ENCODE measurements around the gene GUCY1A2.
"Not testable (repeated sequence)": the region's sequence is repeated elsewhere in the genome, so short reads cannot be mapped to it uniquely, and the experiment has no call there.

Gene GUCY1A2

DNA sequence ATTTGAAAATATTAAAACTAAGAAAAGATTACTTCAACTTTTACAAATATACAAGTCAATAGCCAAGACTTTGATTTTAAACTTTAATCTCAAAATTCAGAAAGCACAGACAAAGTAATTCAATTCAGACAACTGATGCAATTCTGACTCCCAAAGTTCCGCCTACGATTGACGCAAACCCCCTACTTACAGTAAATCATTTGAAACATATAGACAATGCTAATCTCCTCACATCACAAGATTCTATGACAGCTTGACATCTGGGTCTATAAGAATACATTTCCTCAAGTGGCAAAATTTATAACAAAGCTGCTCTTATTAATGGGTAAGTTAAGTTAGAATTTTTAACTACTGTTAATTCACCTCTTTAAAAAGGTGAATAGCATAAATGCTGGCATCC lies 75.2 kb downstream of the GUCY1A2 start:
- no peak for DNase-seq (ENCODE audit: low read depth in 2 of 2)

DNA sequence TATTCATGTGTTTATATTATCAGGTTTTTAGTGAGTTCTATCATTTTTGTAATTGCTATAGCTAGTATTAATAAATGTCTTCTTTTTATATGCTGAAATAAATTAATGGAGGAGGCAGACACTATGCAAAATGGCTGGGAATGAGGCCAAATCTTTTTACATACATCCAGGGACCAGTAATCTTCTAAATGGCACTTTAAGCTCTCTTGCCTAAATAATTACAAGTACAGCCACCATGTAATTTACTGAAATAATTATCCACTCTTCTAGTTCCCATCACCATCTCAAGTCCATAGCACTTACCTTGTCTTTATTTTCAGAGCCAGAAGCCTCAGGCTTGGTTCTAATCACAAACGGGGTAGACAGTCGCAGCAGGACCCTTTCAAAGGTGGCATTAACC lies 79.1 kb downstream of the GUCY1A2 start:
- no peak for DNase-seq (ENCODE audit: low read depth in 2 of 2)

DNA sequence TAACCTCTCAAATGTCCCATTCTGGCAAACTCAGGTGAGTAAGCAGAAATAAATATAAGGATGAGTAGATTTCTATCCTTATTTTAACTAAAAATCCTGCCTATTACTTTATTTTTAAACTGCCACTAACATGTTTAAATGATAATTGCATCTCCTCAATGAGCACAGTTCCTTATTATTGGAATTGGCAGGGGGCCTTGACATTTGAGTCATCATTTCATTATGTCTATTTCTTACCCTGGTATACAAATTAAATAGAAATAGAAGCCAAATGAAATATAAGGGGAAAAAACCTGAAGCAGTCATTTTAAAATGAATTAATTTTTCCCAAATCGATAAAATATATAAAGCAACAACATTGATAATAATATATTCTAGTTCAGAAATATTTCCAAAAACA lies 81.2 kb downstream of the GUCY1A2 start:
- DNase-seq (ENCODE audit: low read depth in 2 of 2) = no peak

DNA sequence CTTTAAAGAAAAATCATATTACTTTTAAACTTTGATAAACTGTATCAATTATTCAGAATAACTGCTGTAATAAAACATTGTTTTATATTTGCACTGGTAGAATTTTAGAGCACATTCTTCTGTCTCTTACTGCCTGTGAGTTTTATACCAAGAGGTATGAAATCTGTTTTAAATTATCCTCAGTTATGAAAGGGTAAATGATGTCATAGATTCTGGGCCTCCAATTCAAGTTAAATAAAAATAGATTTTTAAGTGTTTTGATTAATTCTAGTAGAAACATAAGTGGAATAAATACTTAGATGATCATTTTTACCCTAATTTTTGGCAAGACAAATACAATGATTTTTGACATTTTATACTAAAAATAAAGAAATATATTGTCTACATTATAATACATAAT lies 93.0 kb downstream of the GUCY1A2 start:
- DNase-seq (ENCODE audit: low read depth in 2 of 2) = no peak

DNA sequence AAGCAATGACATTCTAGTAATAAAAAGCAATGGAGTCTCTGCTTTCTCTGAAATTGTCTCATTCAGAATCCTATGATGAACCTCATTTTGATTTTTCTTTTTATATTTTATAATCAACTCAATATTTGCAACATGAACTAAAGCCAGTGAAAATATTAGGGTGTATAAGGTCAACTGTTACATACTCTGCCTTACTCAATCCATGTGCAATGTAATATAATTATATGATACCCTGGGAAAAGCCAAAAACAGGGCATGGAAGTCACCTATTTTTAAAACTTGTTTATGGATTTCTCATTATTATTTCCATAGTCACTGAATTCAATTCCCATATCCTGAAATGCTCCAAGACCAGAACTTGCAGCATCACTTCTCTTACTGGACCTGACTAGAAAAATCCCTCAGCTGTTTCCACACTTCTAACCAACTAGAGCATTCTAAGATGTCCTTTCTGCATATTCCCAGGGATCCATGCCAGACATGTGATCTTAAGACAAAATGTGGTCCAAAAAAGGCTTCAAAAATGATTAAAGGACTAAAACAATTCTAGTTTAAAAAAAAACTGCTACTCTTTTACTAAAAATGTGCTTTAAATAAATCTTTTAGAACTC lies 97.3 kb downstream of the GUCY1A2 start:
- DNase-seq (ENCODE audit: low read depth in 2 of 2) = no peak

DNA sequence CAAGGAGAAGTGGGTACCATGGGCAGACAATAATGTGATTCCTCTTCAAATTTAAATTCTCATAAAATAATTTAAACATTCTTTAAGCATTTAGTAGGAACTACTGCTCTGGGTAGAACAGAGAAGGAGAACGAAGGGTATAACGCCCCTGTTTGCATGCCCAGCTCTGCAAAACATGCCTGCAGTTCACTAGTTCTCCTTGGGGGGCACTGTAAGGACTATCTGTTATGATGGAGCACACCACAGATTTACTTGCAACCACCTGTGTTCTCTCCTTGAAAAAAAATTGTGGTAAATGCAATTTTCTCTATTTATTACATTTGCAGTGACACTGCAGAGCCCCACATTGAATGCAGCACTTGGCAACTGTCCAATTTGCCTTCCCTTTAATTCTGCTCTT lies 100.3 kb downstream of the GUCY1A2 start:
- DNase-seq (ENCODE audit: low read depth in 2 of 2) = no peak

DNA sequence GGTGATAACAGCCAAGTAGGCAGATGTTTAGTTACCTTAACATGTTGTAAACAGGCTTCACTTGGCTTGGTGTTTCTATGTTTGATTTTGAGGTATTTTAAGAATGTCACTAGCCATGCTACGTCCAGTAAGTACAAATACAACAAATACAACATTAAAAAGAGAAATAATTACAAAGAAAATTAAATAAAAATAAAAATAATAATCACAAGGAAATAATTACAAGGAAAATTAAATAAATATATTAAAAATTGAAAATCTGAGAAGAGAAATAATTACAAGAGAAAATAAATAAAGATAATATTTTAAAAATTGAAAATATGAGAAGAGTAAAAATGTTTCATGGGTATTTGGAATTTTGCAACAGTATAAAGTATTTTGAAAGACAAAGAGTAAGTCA lies 103.9 kb downstream of the GUCY1A2 start:
- no peak for DNase-seq (ENCODE audit: low read depth in 2 of 2)

DNA sequence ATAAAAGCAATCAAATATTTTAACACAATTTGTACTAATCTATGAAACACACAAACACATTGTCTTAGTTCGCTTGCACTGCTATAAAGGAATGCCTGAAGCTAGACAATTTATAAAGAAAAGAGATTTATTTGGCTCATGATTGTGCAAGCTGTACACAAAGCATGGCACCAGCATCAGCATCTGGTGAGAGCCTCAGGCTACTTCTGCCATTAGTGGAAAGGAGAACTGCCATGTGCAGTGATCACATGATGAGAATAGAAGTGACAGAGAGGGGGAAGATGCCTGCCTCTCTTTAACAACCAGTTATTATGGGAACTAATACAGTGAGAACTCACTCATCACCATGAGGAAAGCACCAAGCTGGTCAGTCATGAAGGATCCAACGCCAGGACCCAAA lies 105.1 kb downstream of the GUCY1A2 start:
- DNase-seq (ENCODE audit: low read depth in 2 of 2) = no peak

DNA sequence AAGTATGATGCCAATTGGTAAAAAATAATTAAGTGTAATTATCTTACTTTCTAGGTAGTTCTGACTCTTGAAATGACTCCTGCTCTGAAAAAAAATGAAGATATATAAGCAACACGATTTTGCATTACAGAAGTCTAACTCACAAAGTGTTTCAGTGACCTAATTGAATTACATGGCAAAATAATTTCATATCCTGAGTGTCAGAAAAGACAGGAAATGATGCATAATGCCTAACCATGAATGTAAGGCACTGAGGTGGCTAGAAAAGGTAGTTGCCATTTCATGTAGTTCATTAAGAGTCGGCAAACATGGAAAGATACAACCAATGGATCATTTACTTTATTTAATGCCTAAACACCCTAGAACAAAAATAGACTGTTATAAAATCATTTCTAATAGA lies 113.5 kb downstream of the GUCY1A2 start:
- no peak for DNase-seq (ENCODE audit: low read depth in 2 of 2)

DNA sequence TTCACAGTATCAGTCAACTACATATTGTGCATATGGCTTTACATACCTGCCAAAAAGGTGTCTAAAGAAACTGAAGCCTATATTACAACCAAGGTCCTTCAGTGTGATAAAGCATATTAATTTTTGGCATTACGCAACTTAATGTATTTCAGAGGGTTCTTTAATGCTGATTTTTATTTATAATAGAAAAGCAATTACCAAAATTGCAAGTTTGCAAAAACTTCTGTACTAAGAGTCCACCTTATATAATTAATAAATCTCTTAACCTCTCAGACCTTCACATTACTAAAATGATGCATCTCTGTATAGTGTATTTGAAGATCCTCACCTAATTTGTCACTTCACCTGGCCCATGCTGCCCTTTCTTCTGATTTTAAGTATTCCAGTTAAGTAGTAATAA lies 128.6 kb downstream of the GUCY1A2 start:
- no peak for DNase-seq (ENCODE audit: low read depth in 2 of 2)

DNA sequence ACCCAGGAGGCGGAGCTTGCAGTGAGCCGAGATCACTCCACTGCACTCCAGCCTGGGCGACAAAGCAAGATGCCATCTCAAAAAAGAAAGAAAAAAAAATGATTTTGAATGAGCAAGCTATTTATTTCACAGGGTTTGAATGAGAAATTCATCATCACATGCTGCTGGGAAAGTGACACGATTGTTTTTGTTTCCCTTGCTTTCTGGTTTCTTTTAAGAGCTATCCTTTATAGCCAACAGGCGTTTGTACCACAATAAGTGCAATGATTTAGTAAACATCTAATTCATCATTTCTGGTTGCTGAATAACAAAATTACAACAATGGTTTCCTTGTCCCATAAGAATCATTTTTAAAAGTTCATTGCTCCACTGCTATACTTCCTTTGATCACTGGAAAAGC lies 129.9 kb downstream of the GUCY1A2 start:
- DNase-seq (ENCODE audit: low read depth in 2 of 2) = no peak

DNA sequence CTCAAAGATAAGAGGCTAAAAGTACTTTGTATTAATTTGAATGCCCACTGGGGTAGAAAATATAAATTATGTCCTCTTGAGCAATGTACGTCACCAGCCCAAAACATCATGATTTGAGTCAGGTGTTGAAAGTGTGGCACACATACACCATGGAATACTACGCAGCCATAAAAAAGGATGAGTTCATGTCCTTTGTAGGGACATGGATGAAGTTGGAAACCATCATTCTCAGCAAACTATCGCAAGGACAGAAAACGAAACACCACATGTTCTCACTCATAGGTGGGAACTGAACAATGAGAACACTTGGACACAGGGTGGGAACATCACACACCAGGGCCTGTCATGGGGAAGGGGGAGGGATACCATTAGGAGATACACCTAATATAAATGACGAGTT lies 134.6 kb downstream of the GUCY1A2 start:
- DNase-seq (ENCODE audit: low read depth in 2 of 2) = not testable (repeated sequence)

DNA sequence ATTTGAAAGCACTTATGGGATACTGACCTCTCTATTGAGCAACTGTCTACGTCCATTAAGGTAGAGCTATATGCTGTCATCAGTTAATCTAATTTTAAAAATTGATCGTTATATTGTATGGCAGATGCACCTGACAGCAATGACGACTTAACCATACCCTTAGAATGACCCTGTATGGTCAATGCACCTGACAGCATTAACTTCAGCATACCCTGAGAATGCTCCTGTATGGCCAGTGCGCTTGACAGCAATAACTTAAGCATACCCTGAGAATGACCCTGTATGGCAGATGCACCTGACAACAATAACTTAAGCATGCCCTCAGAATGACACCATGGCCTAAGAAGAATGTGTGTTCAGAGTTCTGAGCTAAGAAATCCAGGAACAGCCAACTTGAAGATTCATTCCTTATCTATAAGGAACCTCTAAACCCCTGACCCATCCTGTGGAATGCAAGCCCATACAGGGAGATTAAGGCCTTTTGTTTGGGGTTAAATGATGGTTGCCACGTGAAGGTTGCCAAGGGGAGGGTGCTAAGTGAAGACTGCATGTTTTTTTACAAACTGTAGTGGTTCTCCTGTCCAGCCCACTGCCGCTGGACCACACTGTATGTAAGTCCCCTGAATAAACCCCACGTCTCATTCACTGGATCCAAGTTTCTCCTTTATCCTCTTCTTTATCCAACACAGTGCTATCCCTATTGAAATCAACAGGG lies 138.3 kb downstream of the GUCY1A2 start:
- DNase-seq (ENCODE audit: low read depth in 2 of 2) = no peak

DNA sequence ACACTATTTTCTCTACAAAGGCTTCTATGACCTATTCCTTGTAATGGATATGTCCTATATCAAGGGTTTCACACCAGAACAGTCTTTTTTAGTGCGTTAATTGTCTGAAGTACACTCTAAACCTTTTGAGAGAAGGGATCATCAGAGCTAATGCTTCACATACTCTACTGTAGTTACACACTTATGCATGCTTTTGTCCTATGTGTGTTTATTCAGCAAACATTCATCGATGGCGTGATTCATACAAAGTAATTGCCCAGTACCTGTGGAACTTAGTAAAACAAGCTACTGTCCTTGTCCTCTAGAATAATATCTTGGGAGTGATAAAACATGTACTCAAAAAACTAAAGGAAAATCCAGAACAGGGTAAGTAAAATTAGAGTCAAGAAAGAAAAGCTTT lies 139.2 kb downstream of the GUCY1A2 start:
- DNase-seq (ENCODE audit: low read depth in 2 of 2) = no peak

DNA sequence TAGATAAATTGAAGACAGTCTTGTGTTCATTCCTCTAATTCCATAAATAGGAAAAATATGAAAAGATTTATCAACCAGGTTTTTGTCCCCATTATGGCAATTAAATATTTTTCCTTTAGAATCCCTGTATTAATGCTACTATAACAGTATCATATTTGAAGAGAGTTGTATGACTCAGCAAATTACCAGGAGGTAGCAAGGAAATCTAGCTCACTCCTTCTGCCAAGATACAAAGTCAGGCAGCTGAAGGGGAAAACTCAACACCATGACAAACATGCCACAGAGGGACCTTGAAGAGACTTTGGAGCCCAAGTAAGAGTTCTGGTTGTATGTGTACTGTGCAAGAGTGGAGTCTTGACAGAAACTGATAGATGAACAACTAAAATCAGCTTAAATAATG lies 143.3 kb downstream of the GUCY1A2 start:
- DNase-seq (ENCODE audit: low read depth in 2 of 2) = no peak

DNA sequence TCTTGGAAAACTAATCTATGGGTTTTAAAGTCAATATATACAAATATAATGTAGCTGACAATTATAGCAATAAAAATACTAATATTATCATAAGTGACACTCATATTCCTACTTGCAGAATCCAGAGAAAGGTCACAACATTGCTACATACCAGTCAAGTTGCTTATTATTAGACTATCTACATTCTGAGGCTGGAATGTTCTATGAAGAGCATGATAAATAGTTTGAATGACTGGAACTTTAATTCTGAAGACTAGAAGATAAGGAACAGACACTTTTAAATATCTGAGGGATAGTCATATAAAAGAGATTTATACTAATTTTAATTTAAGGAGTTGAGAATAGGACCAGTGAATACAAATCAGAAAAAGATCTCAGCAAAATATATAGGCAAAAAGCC lies 146.0 kb downstream of the GUCY1A2 start:
- no peak for DNase-seq (ENCODE audit: low read depth in 2 of 2)

DNA sequence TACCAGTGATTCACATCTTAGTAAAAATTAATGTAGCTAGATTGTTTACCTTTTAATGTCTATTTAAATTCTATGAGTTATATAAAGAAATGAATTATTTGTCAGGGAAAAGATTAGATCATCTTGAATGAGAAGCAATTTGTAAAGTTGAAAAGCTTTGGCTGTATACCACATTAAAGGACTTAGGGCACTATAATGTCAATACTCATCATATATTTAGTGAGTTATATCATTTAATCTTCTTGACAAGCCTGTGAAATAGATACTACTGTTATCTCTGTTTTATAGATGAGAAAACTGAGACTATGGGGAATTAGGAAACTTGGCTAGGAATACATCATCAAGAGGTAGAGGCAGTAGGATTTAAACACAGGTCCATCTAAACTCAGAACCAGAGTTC lies 160.1 kb downstream of the GUCY1A2 start:
- DNase-seq (ENCODE audit: low read depth in 2 of 2) = no peak

DNA sequence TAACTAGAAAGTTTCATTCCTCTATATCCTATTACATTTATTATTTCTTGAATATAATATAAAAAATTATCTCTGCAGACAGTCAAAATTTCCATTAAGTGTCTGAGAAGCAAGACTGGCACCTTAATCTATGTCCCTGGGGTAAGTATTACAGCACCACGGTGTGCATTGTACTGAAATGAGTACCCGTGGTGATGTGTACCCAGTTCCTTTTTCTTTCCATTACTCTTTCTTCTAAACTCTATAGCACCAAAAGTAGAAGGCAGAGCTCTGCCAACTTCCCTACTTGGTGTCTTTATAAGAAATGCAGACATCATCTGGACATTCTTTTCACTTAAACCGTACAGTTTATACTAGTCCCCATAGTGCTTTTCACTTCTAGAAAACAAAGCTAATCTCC lies 161.7 kb downstream of the GUCY1A2 start:
- no peak for DNase-seq (ENCODE audit: low read depth in 2 of 2)

DNA sequence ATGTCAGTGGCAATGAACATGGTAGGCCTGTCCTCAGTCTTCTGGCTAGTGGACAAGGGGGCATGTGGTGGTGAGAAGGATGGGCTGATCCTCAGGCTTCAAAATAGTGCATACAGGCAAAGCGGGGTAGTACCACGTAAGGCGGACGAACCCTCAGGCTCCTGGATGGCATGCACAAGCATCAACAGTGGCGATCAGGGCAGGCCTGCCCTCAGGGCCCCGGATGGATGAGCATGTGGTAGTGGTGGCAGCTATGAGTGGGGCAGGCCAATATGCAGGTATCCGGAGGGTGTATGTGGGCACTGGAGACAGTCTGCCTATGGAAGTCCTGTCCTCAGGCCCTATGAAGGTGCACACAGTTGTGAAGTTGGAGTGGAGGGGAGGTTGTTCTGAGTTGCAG lies 163.8 kb downstream of the GUCY1A2 start:
- no peak for DNase-seq (ENCODE audit: low read depth in 2 of 2)

DNA sequence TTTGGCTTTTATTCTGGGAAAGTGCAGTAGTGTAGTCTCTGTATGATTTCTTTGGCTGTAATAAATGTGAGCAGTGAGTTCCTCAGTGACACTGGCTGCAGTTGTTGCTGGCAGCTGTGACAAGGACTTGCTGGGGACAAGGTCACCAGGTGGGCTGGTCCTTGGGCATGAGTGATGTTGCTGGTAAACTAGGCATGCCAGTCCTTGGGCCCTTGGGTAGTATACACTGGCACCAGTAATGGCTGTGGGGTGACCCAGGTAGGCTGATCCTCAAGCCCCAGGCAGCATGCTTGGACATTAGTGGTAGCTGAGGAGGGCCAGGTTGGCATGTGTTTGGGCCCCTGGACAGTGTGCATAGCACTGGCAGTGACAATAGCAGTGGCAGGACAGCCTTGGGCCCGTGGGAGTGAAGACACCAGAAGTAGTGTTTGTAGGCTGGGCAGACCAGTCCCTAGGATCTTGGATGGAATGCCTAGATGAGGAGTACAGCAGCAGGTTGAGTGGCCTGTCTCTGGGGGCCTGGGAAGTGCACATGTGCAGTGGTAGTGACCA lies 164.3 kb downstream of the GUCY1A2 start:
- DNase-seq (ENCODE audit: low read depth in 2 of 2) = no peak

DNA sequence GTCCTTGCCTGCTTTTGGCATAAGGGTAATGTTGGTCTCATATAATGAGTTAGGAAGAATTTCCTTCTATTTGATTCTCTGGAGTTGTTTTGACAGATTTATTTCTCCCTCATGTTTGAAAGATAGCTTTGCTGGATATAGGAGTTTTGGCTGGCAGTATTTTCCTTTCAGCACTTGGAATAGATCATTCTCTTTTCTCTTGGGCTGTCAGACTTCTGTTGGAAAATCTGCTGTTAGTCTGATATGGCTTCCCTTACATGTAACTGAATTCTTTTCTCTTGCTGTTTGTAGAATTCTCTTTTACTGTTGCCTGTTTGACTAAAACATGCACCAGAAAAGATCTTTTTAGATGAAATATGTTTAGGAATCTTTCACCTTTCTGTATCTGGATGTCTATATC lies 165.5 kb downstream of the GUCY1A2 start:
- DNase-seq (ENCODE audit: low read depth in 2 of 2) = no peak

DNA sequence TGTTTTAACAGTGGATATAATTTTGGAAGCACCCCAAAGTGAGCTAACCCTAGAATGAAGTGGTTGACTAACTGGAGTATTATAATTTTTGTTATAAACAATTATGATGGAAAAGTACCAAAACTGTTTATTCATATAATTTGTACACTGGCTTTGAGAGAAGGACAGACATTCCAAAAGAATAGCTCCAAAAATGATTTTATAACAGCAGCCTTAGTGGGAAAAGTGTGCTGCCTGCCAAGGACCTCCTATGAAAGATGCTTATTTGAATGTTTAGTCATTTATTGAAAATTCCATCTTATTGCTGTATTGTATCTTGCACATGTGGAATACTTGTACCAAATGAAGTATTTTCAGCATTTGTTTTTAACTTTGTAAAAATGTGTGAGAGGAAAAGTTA lies 169.8 kb downstream of the GUCY1A2 start:
- no peak for DNase-seq (ENCODE audit: low read depth in 2 of 2)

DNA sequence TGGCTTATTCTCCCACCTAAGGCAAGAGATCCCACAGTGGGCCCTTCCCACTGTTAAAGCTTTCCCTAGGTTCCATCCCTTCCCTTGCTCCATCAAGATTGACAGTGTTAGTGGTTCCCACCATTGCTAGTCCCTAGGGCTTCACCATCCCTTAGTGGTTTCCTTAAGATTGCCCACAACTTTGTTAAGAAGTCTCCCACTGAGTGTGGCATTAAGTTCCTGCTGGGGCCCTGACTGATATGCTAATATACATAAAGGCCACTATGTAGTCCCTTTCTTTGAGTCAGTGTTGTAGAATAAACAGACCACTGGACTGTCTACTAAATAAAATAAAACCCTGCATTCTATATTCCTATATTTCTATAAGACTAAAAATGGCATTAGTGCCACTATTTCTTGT lies 176.1 kb downstream of the GUCY1A2 start:
- no peak for DNase-seq (ENCODE audit: low read depth in 2 of 2)

DNA sequence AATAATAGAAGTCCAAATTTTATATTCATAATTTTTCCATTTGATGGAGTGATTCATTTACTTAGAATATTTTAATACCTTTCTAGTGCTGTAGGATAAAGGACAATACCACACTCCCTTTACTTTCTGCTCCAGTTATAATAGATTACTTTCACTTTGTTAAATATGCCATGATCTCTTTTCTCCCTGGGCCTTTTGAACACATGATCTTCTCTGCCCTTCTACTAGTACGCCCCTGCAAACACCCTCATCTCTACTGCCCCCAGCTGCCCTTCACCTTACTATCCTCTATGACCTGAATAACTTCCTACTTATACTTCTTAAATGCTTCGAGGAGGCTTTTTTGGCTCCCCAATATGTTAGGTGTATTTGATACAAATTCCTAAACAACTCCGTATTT lies 177.3 kb downstream of the GUCY1A2 start:
- DNase-seq (ENCODE audit: low read depth in 2 of 2) = no peak

All from stimulated activated CD8-positive, alpha-beta memory T cell treated with anti-CD3 and anti-CD28 coated beads, Interleukin-7, amount 100 ng/mL, for 4 hours (primary cell).